ENCODE results near the gene APCS. TPM values are rescaled to one million over a fixed set of nuclear protein-coding genes. Genes with fewer than 3 reads are reported as not detected.

Gene APCS, protein sequence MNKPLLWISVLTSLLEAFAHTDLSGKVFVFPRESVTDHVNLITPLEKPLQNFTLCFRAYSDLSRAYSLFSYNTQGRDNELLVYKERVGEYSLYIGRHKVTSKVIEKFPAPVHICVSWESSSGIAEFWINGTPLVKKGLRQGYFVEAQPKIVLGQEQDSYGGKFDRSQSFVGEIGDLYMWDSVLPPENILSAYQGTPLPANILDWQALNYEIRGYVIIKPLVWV
- total RNA-seq: not detected in 2 replicates

DNA sequence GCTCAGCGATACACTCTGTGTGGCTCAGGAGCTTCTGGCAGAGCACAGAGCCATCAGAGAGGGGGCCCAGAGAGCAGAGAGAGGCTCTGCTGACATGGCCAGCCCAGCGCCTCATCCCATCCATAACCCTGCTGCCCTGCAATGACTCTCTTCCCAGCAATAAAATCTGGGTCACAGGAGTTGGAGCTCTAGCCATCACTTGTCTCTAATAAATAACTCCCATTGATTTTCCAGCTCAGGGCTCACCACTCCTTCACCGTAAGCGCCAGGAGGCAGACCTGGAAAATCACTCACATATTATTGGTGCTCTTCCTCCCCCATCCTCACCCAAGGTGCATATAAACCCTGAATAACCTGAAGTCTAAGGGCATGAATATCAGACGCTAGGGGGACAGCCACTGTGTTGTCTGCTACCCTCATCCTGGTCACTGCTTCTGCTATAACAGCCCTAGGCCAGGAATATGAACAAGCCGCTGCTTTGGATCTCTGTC lies at the start of gene APCS:
Gene APCS, plus strand, starts transcription at position 366 of the 491 bp plus-strand sequence. Its CDS starts 96 bp downstream, at position 462.

Other genes with a start within 250 kb of the APCS start
- gene OR10J4, start 155.6 kb upstream of the APCS start, total RNA-seq: not detected in 2 replicates
- gene OR10J1, start 148.1 kb upstream of the APCS start, total RNA-seq: not detected in 2 replicates
- not detected in 2 replicates for gene OR10J5, start 51.8 kb upstream of the APCS start, total RNA-seq
- 0.23 TPM in 1 of 2 replicates, not detected in the other for gene CRP, start 126.8 kb downstream of the APCS start, total RNA-seq
- gene DUSP23, start 193.1 kb downstream of the APCS start, total RNA-seq: 36.9 and 104 TPM in 2 replicates
- gene FCRL6, start 214.5 kb downstream of the APCS start, total RNA-seq: not detected in 2 replicates
- 0.09 and 1.5 TPM in 2 replicates for gene SLAMF8, start 239.0 kb downstream of the APCS start, total RNA-seq